Endothelial cell of umbilical vein (primary cell): ENCODE measurements around the gene CTU1. TPM values are rescaled to one million over a fixed set of nuclear protein-coding genes. Genes with fewer than 3 reads are reported as not detected.

Experiments used
- BruUV-seq: library from RNA; stranded (reverse); fragments of 400-500 nt; replicated peaks from 2 replicates; lab custom pipeline; 2021; lab: Mats Ljungman, UMichigan
- CTCF ChIA-PET: fragments of 300-600, 350-600 bp; sonication (Branson Sonifier 250); formaldehyde crosslinking; loops from one replicate; lab custom pipeline; 2021; ENCODE audit warnings: antibody characterized with exemption, inconsistent platforms; lab: Charles Lee
- POLR2A ChIA-PET: fragments of 300-600, 350-600 bp; sonication (Branson Sonifier 250); formaldehyde crosslinking; loops from one replicate; lab custom pipeline; 2021; ENCODE audit warnings: antibody characterized with exemption, inconsistent platforms; lab: Charles Lee
- DNase-seq: peaks from one replicate; pipeline ENCODE4 v3.0.0-alpha.2; 2011; ENCODE audit warnings: low read depth, low spot score
- FAIRE-seq: peaks from 2 replicates; lab custom pipeline; 2011; peaks lifted over from hg19 to GRCh38; lab: Jason Lieb, UNC
- H2AFZ ChIP-seq: 2 replicates; pipeline ENCODE4 v1.6.0; 2012; ENCODE audit warnings: low read depth, low read length, control low read depth, inconsistent platforms
- H3K27ac ChIP-seq: 2 replicates; pipeline ENCODE4 v1.5.1; 2011; ENCODE audit warnings: low read depth, mild to moderate bottlenecking, control low read depth, low read length, moderate library complexity; ENCODE audit not compliant: insufficient read depth
- H3K27me3 ChIP-seq, 2 experiments: 2 replicates each; pipeline versions ENCODE4 v1.6.0 to v1.6.1; 2011; ENCODE audit warnings: low read length in 2 of 2, mixed read lengths in 1 of 2; ENCODE audit not compliant: control insufficient read depth in 2 of 2, insufficient read depth in 2 of 2
- H3K36me3 ChIP-seq, 2 experiments: 2 replicates in 1 of 2; 3 replicates in 1 of 2; pipeline ENCODE4 v1.5.1; 2011; ENCODE audit warnings: low read length in 2 of 2, mild to moderate bottlenecking in 1 of 2, moderate library complexity in 1 of 2; ENCODE audit not compliant: control insufficient read depth in 2 of 2, insufficient read depth in 2 of 2; ENCODE audit errors: extremely low read depth in 1 of 2
- H3K4me1 ChIP-seq: 3 replicates; pipeline ENCODE4 v1.5.1; 2011; ENCODE audit warnings: mild to moderate bottlenecking, low read length; ENCODE audit not compliant: control insufficient read depth, insufficient read depth; ENCODE audit errors: extremely low read depth
- H3K4me2 ChIP-seq: 2 replicates; pipeline ENCODE4 v1.6.1; 2011; ENCODE audit warnings: low read length, control low read depth, mixed read lengths; ENCODE audit not compliant: insufficient read depth
- H3K4me3 ChIP-seq, 3 experiments: fragments of 200-600 bp in 1 of 3; sonication (generic), shearing (Covaris generic) in 1 of 3; replicated peaks in 1 of 3; 2 replicates each; pipeline ENCODE4 v1.5.1; 2011 to 2016; ENCODE audit warnings: control low read depth in 3 of 3, low read length in 3 of 3, mild to moderate bottlenecking in 2 of 3, inconsistent platforms in 1 of 3, low read depth in 1 of 3, moderate library complexity in 1 of 3; ENCODE audit not compliant: insufficient read depth in 1 of 3
- H3K79me2 ChIP-seq: 2 replicates; pipeline ENCODE4 v1.6.0; 2012; ENCODE audit warnings: low read length, inconsistent platforms; ENCODE audit not compliant: control insufficient read depth, insufficient read depth
- H3K9ac ChIP-seq: replicated peaks from 2 replicates; pipeline ENCODE3; 2011; ENCODE audit warnings: low read length, control low read depth; ENCODE audit not compliant: insufficient read depth; ENCODE audit errors: extremely low read depth
- H3K9me1 ChIP-seq: replicated peaks from 3 replicates; pipeline ENCODE4 v1.6.0; 2011; ENCODE audit warnings: mild to moderate bottlenecking, low read length; ENCODE audit not compliant: control insufficient read depth, insufficient read depth; ENCODE audit errors: extremely low read depth
- H3K9me3 ChIP-seq: replicated peaks from 2 replicates; pipeline ENCODE4 v1.5.1; 2012; ENCODE audit warnings: low read length, inconsistent platforms; ENCODE audit not compliant: control insufficient read depth, insufficient read depth
- H4K20me1 ChIP-seq: replicated peaks from 2 replicates; pipeline ENCODE3; 2011; ENCODE audit warnings: mild to moderate bottlenecking, low read length; ENCODE audit not compliant: control insufficient read depth, insufficient read depth; ENCODE audit errors: extremely low read depth
- EZH2 ChIP-seq: IDR thresholded peaks from 2 replicates; pipeline ENCODE4 v1.6.1; 2012; ENCODE audit warnings: borderline replicate concordance, low read depth, mild to moderate bottlenecking, moderate library complexity, low read length, inconsistent platforms; ENCODE audit not compliant: severe bottlenecking
- FOS ChIP-seq: IDR thresholded peaks from 2 replicates; pipeline ENCODE4 v1.6.1; 2011; ENCODE audit warnings: mild to moderate bottlenecking, low read length, moderate library complexity, borderline replicate concordance; ENCODE audit not compliant: insufficient read depth
- GATA2 ChIP-seq: IDR thresholded peaks from 2 replicates; pipeline ENCODE4 v1.7.0; 2011; ENCODE audit warnings: low read depth, mild to moderate bottlenecking, moderate library complexity, mixed read lengths, low read length; ENCODE audit not compliant: insufficient read length, insufficient read depth
- JUN ChIP-seq: IDR thresholded peaks from 2 replicates; pipeline ENCODE4 v1.6.1; 2011; ENCODE audit warnings: borderline replicate concordance, low read depth; ENCODE audit not compliant: insufficient read length, insufficient read depth
- MAX ChIP-seq: IDR thresholded peaks from 2 replicates; pipeline ENCODE4 v1.6.1; 2011; ENCODE audit not compliant: insufficient read depth, insufficient read length
- MYC ChIP-seq: IDR thresholded peaks from one replicate; pipeline ENCODE4 v1.6.1; 2011; ENCODE audit warnings: mild to moderate bottlenecking, low read depth, low read length
- POLR2A ChIP-seq: IDR thresholded peaks from 2 replicates; pipeline ENCODE4 v1.6.1; 2012; ENCODE audit warnings: low read depth, mild to moderate bottlenecking, control low read depth, low read length
- POLR2AphosphoS5 ChIP-seq: IDR thresholded peaks from 2 replicates; pipeline ENCODE4 v1.6.1; 2012; ENCODE audit warnings: low read depth, mild to moderate bottlenecking, control low read depth, low read length, moderate library complexity; ENCODE audit not compliant: insufficient read depth
- dilution Hi-C: fragments of 300-500 bp; cut with MboI; formaldehyde crosslinking; loops from one replicate; pipeline ENCODE4 v1.15.0; 2019; ENCODE audit warnings: low sequenced_read_pairs; ENCODE audit not compliant: extremely low pct_ligation_motif_present
- intact Hi-C: fragments of 100-400 bp; cut with micrococcal nuclease; formaldehyde crosslinking; loops from one replicate; pipeline ENCODE4 v1.10.0; 2022
- polyA plus RNA-seq, 4 experiments: library from polyadenylated mRNA; depleted of rRNA in 3 of 4; stranded (reverse) in 3 of 4; unstranded in 1 of 4; fragments of >200 nt; gene quantifications; 2 replicates each; pipeline versions ENCODE4 v1.2.1 to v1.2.3, GENCODE V29; 2011 to 2012; ENCODE audit warnings: missing spikeins in 1 of 4
- total RNA-seq: library from RNA; stranded (reverse); gene quantifications from 2 replicates; pipeline ENCODE4 v1.2.3, GENCODE V29; 2021
- TF ChIP-seq, protein P1 (sequence below), 2 donors: IDR thresholded peaks; 1 replicate in 1 of 2; 2 replicates in 1 of 2; pipeline ENCODE4 v1.5.1; 2011; ENCODE audit warnings: low read length in 2 of 2, mild to moderate bottlenecking in 2 of 2, moderate library complexity in 2 of 2, control low read depth in 1 of 2, inconsistent platforms in 1 of 2, low read depth in 1 of 2; ENCODE audit not compliant: insufficient read depth in 1 of 2; ENCODE audit errors: extremely low read depth in 1 of 2

The CTU1 gene
- total and polyA plus RNA-seq, 2 donors (not counting 3 experiments of a cell fraction or from before 2014, with no cell fraction given) = 6.1 to 8.7 TPM

DNA sequence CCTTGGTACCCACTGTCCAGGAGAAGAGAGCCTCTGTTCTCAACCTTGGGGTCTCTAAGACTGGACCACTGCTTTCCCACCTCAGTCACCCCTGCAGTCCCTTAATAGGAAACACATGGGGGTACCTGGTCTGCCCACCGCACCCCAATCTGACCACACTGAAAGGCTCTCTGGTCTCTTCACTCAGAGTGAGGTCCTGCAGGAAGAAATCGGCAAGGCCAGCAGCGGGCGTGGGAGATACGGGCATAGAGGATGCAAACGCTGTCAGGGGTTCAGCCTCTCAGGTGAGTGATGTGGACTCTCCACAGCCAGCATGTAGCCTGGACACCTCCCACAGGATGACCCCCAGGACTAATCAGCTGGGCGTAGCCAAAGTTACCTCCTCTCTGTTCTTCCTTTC, 20.0 kb upstream of the CTU1 start:
- no peaks in the 10 kb centered on the region for H4K20me1 ChIP-seq
- intact Hi-C loops = no loop called here
- FAIRE-seq = no peak
- no peaks in the 10 kb centered on the region for H3K9me1 ChIP-seq
- ChIA-PET POLR2A (no interaction called here), CTCF (interaction anchor here (1.9 kb wide), 1 partner anchor 107 kb away, joined by 5 read pairs; no protein-coding TSS in a partner anchor)
- no peak overlapping the region for H3K4me3 ChIP-seq
- no peaks in the 10 kb centered on the region for H3K79me2 ChIP-seq
- H3K9me3 ChIP-seq = no peaks in the 10 kb centered on the region
- no peak overlapping the region for H3K4me2 ChIP-seq
- no peak overlapping the region for H2AFZ ChIP-seq
- no peak for TF ChIP-seq MAX
- TF ChIP-seq MYC = no peak
- no peak for TF ChIP-seq GATA2
- no peak for TF ChIP-seq POLR2A
- TF ChIP-seq, protein P1, sequence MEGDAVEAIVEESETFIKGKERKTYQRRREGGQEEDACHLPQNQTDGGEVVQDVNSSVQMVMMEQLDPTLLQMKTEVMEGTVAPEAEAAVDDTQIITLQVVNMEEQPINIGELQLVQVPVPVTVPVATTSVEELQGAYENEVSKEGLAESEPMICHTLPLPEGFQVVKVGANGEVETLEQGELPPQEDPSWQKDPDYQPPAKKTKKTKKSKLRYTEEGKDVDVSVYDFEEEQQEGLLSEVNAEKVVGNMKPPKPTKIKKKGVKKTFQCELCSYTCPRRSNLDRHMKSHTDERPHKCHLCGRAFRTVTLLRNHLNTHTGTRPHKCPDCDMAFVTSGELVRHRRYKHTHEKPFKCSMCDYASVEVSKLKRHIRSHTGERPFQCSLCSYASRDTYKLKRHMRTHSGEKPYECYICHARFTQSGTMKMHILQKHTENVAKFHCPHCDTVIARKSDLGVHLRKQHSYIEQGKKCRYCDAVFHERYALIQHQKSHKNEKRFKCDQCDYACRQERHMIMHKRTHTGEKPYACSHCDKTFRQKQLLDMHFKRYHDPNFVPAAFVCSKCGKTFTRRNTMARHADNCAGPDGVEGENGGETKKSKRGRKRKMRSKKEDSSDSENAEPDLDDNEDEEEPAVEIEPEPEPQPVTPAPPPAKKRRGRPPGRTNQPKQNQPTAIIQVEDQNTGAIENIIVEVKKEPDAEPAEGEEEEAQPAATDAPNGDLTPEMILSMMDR (IDR thresholded peaks at IDR 0.05; ENCODE audit: extremely low read depth in 1 of 2, insufficient read depth in 1 of 2, low read depth in 1 of 2, low read length in 2 of 2) = no peak
- TF ChIP-seq JUN = no peak
- no peak for TF ChIP-seq EZH2
- TF ChIP-seq POLR2AphosphoS5 = no peak
- TF ChIP-seq FOS = no peak
- DNase-seq = no peak
- no peak overlapping the region for H3K27ac ChIP-seq
- BruUV-seq = no TSS peak
- H3K36me3 ChIP-seq = no peaks in the 10 kb centered on the region
- no peaks in the 10 kb centered on the region for H3K27me3 ChIP-seq
- dilution Hi-C loops = no loop called here
- no peak overlapping the region for H3K9ac ChIP-seq
- peaks cover 8% of the 10 kb centered on the region for H3K4me1 ChIP-seq
